ENCODE data around the gene FER.
"Not testable (repeated sequence)": the region's sequence is repeated elsewhere in the genome, so short reads cannot be mapped to it uniquely, and the experiment has no call there.

The FER gene

GRCh38 chr5:108794349-108794748 lies 46.7 kb downstream of the FER start:
- not testable (repeated sequence) for H3K36me3 ChIP-seq (ENCODE audit: control insufficient read depth in 1 of 2, insufficient read depth in 2 of 2, low read depth in 1 of 2, low read length in 2 of 2); H3K4ac ChIP-seq (ENCODE audit: low read depth in 1 of 2, low read length in 2 of 2); H2BK12ac ChIP-seq (ENCODE audit: low read length in 2 of 2); H2BK120ac ChIP-seq (ENCODE audit: low read depth, low read length); H3K23ac ChIP-seq (ENCODE audit: low read length in 2 of 2); H3K4me2 ChIP-seq (ENCODE audit: low read length, poor library complexity, severe bottlenecking); H3K27ac ChIP-seq (ENCODE audit: low read length, poor library complexity, severe bottlenecking); H2AK5ac ChIP-seq (ENCODE audit: low read length, severe bottlenecking); H2AFZ ChIP-seq (ENCODE audit: low read depth, low read length); H3K27me3 ChIP-seq (ENCODE audit: control insufficient read depth in 1 of 2, insufficient read depth in 1 of 2, low read length in 2 of 2); DNase-seq; H2BK15ac ChIP-seq (ENCODE audit: low read depth, poor library complexity, severe bottlenecking); H3K18ac ChIP-seq (ENCODE audit: low read depth in 1 of 2, low read length in 2 of 2); H3K4me1 ChIP-seq (ENCODE audit: control insufficient read depth, insufficient read depth, low read depth, low read length); H3K9ac ChIP-seq (ENCODE audit: low read length); H3K9me3 ChIP-seq (ENCODE audit: control insufficient read depth, low read length); H3K14ac ChIP-seq (ENCODE audit: low read length in 2 of 2); H4K91ac ChIP-seq (ENCODE audit: low read length); H2BK5ac ChIP-seq (ENCODE audit: low read depth, low read length, poor library complexity, severe bottlenecking); H4K8ac ChIP-seq (ENCODE audit: low read length); H3K4me3 ChIP-seq (ENCODE audit: insufficient read depth in 1 of 2, low read depth in 1 of 2, low read length in 2 of 2)
- WGBS, result 67% methylated on average over 2 of the region's 4 CpGs
- peaks cover 21% of the 10 kb centered on the region for H3K79me1 ChIP-seq (replicated peaks; ENCODE audit: low read length, poor library complexity, severe bottlenecking)

GRCh38 chr5:108797396-108797795 lies 49.7 kb downstream of the FER start:
- H4K91ac ChIP-seq (ENCODE audit: low read length), result no peak overlapping the region
- H3K36me3 ChIP-seq (ENCODE audit: control insufficient read depth in 1 of 2, insufficient read depth in 2 of 2, low read depth in 1 of 2, low read length in 2 of 2), result peaks cover 5 to 8% of the 10 kb centered on the region in 2 experiments
- no peak overlapping the region for H2AK5ac ChIP-seq (ENCODE audit: low read length, severe bottlenecking)
- H3K4me3 ChIP-seq (ENCODE audit: insufficient read depth in 1 of 2, low read depth in 1 of 2, low read length in 2 of 2), result no peak overlapping the region
- peaks cover 22% of the 10 kb centered on the region for H3K79me1 ChIP-seq (replicated peaks; ENCODE audit: low read length, poor library complexity, severe bottlenecking)
- peak overlapping the region in 1 of 2 experiments; percentile 4 for H3K14ac ChIP-seq (ENCODE audit: low read length in 2 of 2)
- H3K18ac ChIP-seq (ENCODE audit: low read depth in 1 of 2, low read length in 2 of 2), result peak overlapping the region in 1 of 2 experiments; percentile 46
- no peak overlapping the region for H3K9ac ChIP-seq (ENCODE audit: low read length)
- H4K8ac ChIP-seq (ENCODE audit: low read length), result no peak overlapping the region
- H2AFZ ChIP-seq (ENCODE audit: low read depth, low read length), result no peak overlapping the region
- no peak overlapping the region for H2BK120ac ChIP-seq (ENCODE audit: low read depth, low read length)
- H3K23ac ChIP-seq (ENCODE audit: low read length in 2 of 2), result no peak overlapping the region
- no peak overlapping the region for H2BK12ac ChIP-seq (ENCODE audit: low read length in 2 of 2)
- no peak overlapping the region for H3K4me2 ChIP-seq (ENCODE audit: low read length, poor library complexity, severe bottlenecking)
- H2BK5ac ChIP-seq (ENCODE audit: low read depth, low read length, poor library complexity, severe bottlenecking), result no peak overlapping the region
- H3K4me1 ChIP-seq (ENCODE audit: control insufficient read depth, insufficient read depth, low read depth, low read length), result no peaks in the 10 kb centered on the region
- DNase-seq, result no peak
- H3K9me3 ChIP-seq (ENCODE audit: control insufficient read depth, low read length), result no peaks in the 10 kb centered on the region
- no peaks in the 10 kb centered on the region for H3K27me3 ChIP-seq (ENCODE audit: control insufficient read depth in 1 of 2, insufficient read depth in 1 of 2, low read length in 2 of 2)
- no peak overlapping the region for H3K4ac ChIP-seq (ENCODE audit: low read depth in 1 of 2, low read length in 2 of 2)
- H2BK15ac ChIP-seq (ENCODE audit: low read depth, poor library complexity, severe bottlenecking), result no peak overlapping the region
- WGBS, result 96% methylated on average over 2 of the region's 2 CpGs
- no peak overlapping the region for H3K27ac ChIP-seq (ENCODE audit: low read length, poor library complexity, severe bottlenecking)

GRCh38 chr5:108797986-108798385 lies 50.3 kb downstream of the FER start:
- H4K91ac ChIP-seq (ENCODE audit: low read length), result no peak overlapping the region
- H3K4me2 ChIP-seq (ENCODE audit: low read length, poor library complexity, severe bottlenecking), result no peak overlapping the region
- no peaks in the 10 kb centered on the region for H3K4me1 ChIP-seq (ENCODE audit: control insufficient read depth, insufficient read depth, low read depth, low read length)
- no peak overlapping the region for H2BK5ac ChIP-seq (ENCODE audit: low read depth, low read length, poor library complexity, severe bottlenecking)
- no peak overlapping the region for H3K4me3 ChIP-seq (ENCODE audit: insufficient read depth in 1 of 2, low read depth in 1 of 2, low read length in 2 of 2)
- H3K27me3 ChIP-seq (ENCODE audit: control insufficient read depth in 1 of 2, insufficient read depth in 1 of 2, low read length in 2 of 2), result no peaks in the 10 kb centered on the region
- no peak overlapping the region for H2BK12ac ChIP-seq (ENCODE audit: low read length in 2 of 2)
- H3K79me1 ChIP-seq (replicated peaks; ENCODE audit: low read length, poor library complexity, severe bottlenecking), result peaks cover 24% of the 10 kb centered on the region
- peak; percentile 34 for DNase-seq
- peaks cover 3% of the 10 kb centered on the region for H3K9me3 ChIP-seq (ENCODE audit: control insufficient read depth, low read length)
- no peak overlapping the region for H3K27ac ChIP-seq (ENCODE audit: low read length, poor library complexity, severe bottlenecking)
- no peak overlapping the region for H3K4ac ChIP-seq (ENCODE audit: low read depth in 1 of 2, low read length in 2 of 2)
- H2BK15ac ChIP-seq (ENCODE audit: low read depth, poor library complexity, severe bottlenecking), result no peak overlapping the region
- H3K14ac ChIP-seq (ENCODE audit: low read length in 2 of 2), result no peak overlapping the region
- WGBS, result no CpG with 5 or more reads among the region's 2 CpGs
- no peak overlapping the region for H3K23ac ChIP-seq (ENCODE audit: low read length in 2 of 2)
- no peak overlapping the region for H2AK5ac ChIP-seq (ENCODE audit: low read length, severe bottlenecking)
- H2AFZ ChIP-seq (ENCODE audit: low read depth, low read length), result no peak overlapping the region
- H3K18ac ChIP-seq (ENCODE audit: low read depth in 1 of 2, low read length in 2 of 2), result no peak overlapping the region
- no peak overlapping the region for H3K9ac ChIP-seq (ENCODE audit: low read length)
- H3K36me3 ChIP-seq (ENCODE audit: control insufficient read depth in 1 of 2, insufficient read depth in 2 of 2, low read depth in 1 of 2, low read length in 2 of 2), result peaks cover 8 to 9% of the 10 kb centered on the region in 2 experiments
- no peak overlapping the region for H4K8ac ChIP-seq (ENCODE audit: low read length)
- H2BK120ac ChIP-seq (ENCODE audit: low read depth, low read length), result no peak overlapping the region

GRCh38 chr5:108798513-108799265 lies 51.0 kb downstream of the FER start:
- 100% methylated on average over 2 of the region's 3 CpGs for WGBS

More at GRCh38 chr5:108798513-108799265, 51.0 kb downstream of the FER start:
- Histone ChIP-seq H2BK12ac (ENCODE audit: low read length in 2 of 2) (no peak overlapping the region), H3K36me3 (ENCODE audit: control insufficient read depth in 1 of 2, insufficient read depth in 2 of 2, low read depth in 1 of 2, low read length in 2 of 2) (peaks cover 8 to 9% of the 10 kb centered on the region in 2 experiments), H3K79me1 (replicated peaks; ENCODE audit: low read length, poor library complexity, severe bottlenecking) (peaks cover 24% of the 10 kb centered on the region), H4K8ac (ENCODE audit: low read length) (no peak overlapping the region), H3K18ac (ENCODE audit: low read depth in 1 of 2, low read length in 2 of 2) (no peak overlapping the region), H3K4me3 (ENCODE audit: insufficient read depth in 1 of 2, low read depth in 1 of 2, low read length in 2 of 2) (no peak overlapping the region), H2AK5ac (ENCODE audit: low read length, severe bottlenecking) (no peak overlapping the region), H3K9ac (ENCODE audit: low read length) (peak overlapping the region; percentile 42), H2BK15ac (ENCODE audit: low read depth, poor library complexity, severe bottlenecking) (no peak overlapping the region), H3K14ac (ENCODE audit: low read length in 2 of 2) (no peak overlapping the region), H3K4ac (ENCODE audit: low read depth in 1 of 2, low read length in 2 of 2) (peak overlapping the region in 1 of 2 experiments; percentile 16), H3K9me3 (ENCODE audit: control insufficient read depth, low read length) (peaks cover 9% of the 10 kb centered on the region), H3K4me1 (ENCODE audit: control insufficient read depth, insufficient read depth, low read depth, low read length) (no peaks in the 10 kb centered on the region), H4K91ac (ENCODE audit: low read length) (no peak overlapping the region), H3K4me2 (ENCODE audit: low read length, poor library complexity, severe bottlenecking) (no peak overlapping the region), H2BK120ac (ENCODE audit: low read depth, low read length) (no peak overlapping the region), H3K27ac (ENCODE audit: low read length, poor library complexity, severe bottlenecking) (no peak overlapping the region), H2BK5ac (ENCODE audit: low read depth, low read length, poor library complexity, severe bottlenecking) (no peak overlapping the region), H3K23ac (ENCODE audit: low read length in 2 of 2) (no peak overlapping the region), H3K27me3 (ENCODE audit: control insufficient read depth in 1 of 2, insufficient read depth in 1 of 2, low read length in 2 of 2) (no peaks in the 10 kb centered on the region), H2AFZ (ENCODE audit: low read depth, low read length) (no peak overlapping the region)
- no peak for DNase-seq

Data from mesenchymal stem cell (in vitro differentiated cells and primary cell).